Ovary (tissue), 9 donors: Measurements from ENCODE around the gene CFDP1. TPM values are rescaled to one million over a fixed set of nuclear protein-coding genes. Genes with fewer than 3 reads are reported as not detected.

ENCODE experiments used
- DNase-seq, 5 donors: peaks; one replicate each; pipeline ENCODE4 v3.0.0-alpha.2; 2019 to 2020
- H3K27ac ChIP-seq, 2 donors: fragments of 200-600 bp; one replicate each; pipeline versions ENCODE4 v1.5.1 to v1.8.0; 2019 to 2022
- H3K27me3 ChIP-seq: fragments of 200-600 bp; one replicate; pipeline ENCODE4 v1.8.0; 2022
- H3K36me3 ChIP-seq: fragments of 200-600 bp; sonication (generic); one replicate; pipeline ENCODE4 v1.5.1; 2019
- H3K4me1 ChIP-seq: one replicate; pipeline ENCODE4 v1.8.1; 2013; ENCODE audit warnings: mild to moderate bottlenecking, moderate library complexity; ENCODE audit not compliant: insufficient read depth
- H3K4me3 ChIP-seq: fragments of 200-600 bp; sonication (generic); one replicate; pipeline ENCODE4 v1.5.1; 2017
- H3K9me3 ChIP-seq, 2 donors: fragments of 200-600 bp in 1 of 2; sonication (generic) in 1 of 2; one replicate each; pipeline versions ENCODE4 v1.5.1 to v1.8.1; 2013 to 2019; ENCODE audit warnings: mild to moderate bottlenecking in 1 of 2, moderate library complexity in 1 of 2
- CTCF ChIP-seq, 3 donors: fragments of 450-650 bp in 2 of 3; fragments of 200-600 bp in 1 of 3; IDR thresholded peaks; one replicate each; pipeline versions ENCODE4 v1.5.1 to v1.8.0; 2016 to 2022; ENCODE audit warnings: antibody characterized with exemption in 3 of 3, mild to moderate bottlenecking in 1 of 3
- EP300 ChIP-seq: sonication (generic); formaldehyde crosslinking; IDR thresholded peaks from one replicate; pipeline ENCODE4 v1.6.1; 2017; ENCODE audit warnings: antibody characterized with exemption
- POLR2A ChIP-seq: fragments of 450-650 bp; IDR thresholded peaks from one replicate; pipeline ENCODE4 v1.6.1; 2017; ENCODE audit warnings: antibody characterized with exemption, mild to moderate bottlenecking, moderate library complexity
- WGBS, 3 donors: extraction: QIAGEN DNeasy Blood & Tissue Kit in 1 of 3; methylation state at CpG; one replicate each; pipeline versions ENCODE4 v1.1.5 to v1.1.7; 2013 to 2017; 5-methylcytosine and 5-hydroxymethylcytosine counted together
- intact Hi-C, 4 donors: fragments of 100-400 bp; cut with DNase I; formaldehyde crosslinking; loops; one replicate each; pipeline versions ENCODE4 v1.11.0 to v1.15.1; 2022 to 2023
- polyA plus RNA-seq, 2 donors: library from polyadenylated mRNA; stranded (reverse); fragments of 200-250 nt in 1 of 2; fragments of 350-450 nt in 1 of 2; fragmentation: Illumina TruSeq in 1 of 2; extraction: RNeasy Lipid Tissue Mini Kit (QIAGEN cat#74804) in 1 of 2; gene quantifications; one replicate each; pipeline ENCODE4 v1.2.3, GENCODE V29; 2013 to 2014
- total RNA-seq, 7 donors: library from RNA; depleted of rRNA in 2 of 7; stranded (reverse); fragments of >200 nt in 2 of 7; fragmentation: NEBNext Ultra II Directional in 3 of 7; extraction: Animal tissue kit (Norgen Biotek cat#: 25700) in 3 of 7; gene quantifications; one replicate each; pipeline versions ENCODE4 v1.1.0 to v1.2.4, GENCODE V29; 2016 to 2023
- donor health status: DM: no; HTN: no; CAD: no; lungs with moderate emphysema.
- donor health status: DM: no; HTN: no; CAD: no.
- donor health status: Bipolar disorder and iron deficiency.
- donor health status: DM: yes; HTN: yes; CAD: no.
- donor health status: DM: no; HTN: no; CAD: no.
- donor health status: DM: yes; HTN: yes; CAD: no.

The CFDP1 gene
- total and polyA plus RNA-seq, 9 donors = 67.0 to 173 (median 73.0) TPM

- intact Hi-C loops = loop anchor here in 2 of 4 donors (10.0 kb wide), 2 partner anchors 169 to 289 kb away; partner anchors contain the start of genes KARS1 (in 1 of the 2) and TERF2IP (in 1 of the 2)
- WGBS, 3 donors = 81 to 85% (median 81%) methylated on average over 2 of the region's 2 CpGs
These were observed 42.1 kb upstream of the CFDP1 start for GRCh38 chr16:75475420-75475847.

GRCh38 chr16:75472908-75473877 is 39.9 kb upstream of the CFDP1 start:
- Histone ChIP-seq H3K4me3 (no peak overlapping the region), H3K9me3 (no peaks in the 10 kb centered on the region), H3K27me3 (no peaks in the 10 kb centered on the region), H3K4me1 (no peaks in the 10 kb centered on the region), H3K27ac (no peak overlapping the region), H3K36me3 (no peaks in the 10 kb centered on the region)
- DNase-seq = no peak
- TF ChIP-seq POLR2A (no peak), EP300 (no peak), CTCF (IDR thresholded peaks at IDR 0.05) (no peak)
- intact Hi-C loops = loop anchor here (5.0 to 10.0 kb wide), 3 partner anchors 172 to 292 kb away; partner anchors contain the start of genes KARS1 (in 1 of the 4) and TERF2IP (in 1 of the 4)
- WGBS, 3 donors = 92 to 94% (median 93%) methylated on average over 17 of the region's 17 CpGs

More at GRCh38 chr16:75475420-75475847, 42.1 kb upstream of the CFDP1 start:
- Histone ChIP-seq H3K36me3 (no peaks in the 10 kb centered on the region), H3K27me3 (no peaks in the 10 kb centered on the region), H3K9me3 (no peaks in the 10 kb centered on the region), H3K4me3 (no peak overlapping the region), H3K4me1 (no peaks in the 10 kb centered on the region), H3K27ac (no peak overlapping the region)
- TF ChIP-seq EP300 = no peak
- no peak for TF ChIP-seq POLR2A
- no peak for DNase-seq

GRCh38 chr16:75471723-75472633 is 38.7 kb upstream of the CFDP1 start:
- WGBS, 3 donors = 14 to 20% (median 14%) methylated on average over 9 to 10 of the region's 10 CpGs
- intact Hi-C loops = loop anchor here (5.0 to 10.0 kb wide), 3 partner anchors 173 to 293 kb away; partner anchors contain the start of genes KARS1 (in 1 of the 4) and TERF2IP (in 1 of the 4)
- no peaks in the 10 kb centered on the region for H3K36me3 ChIP-seq
- no peak overlapping the region for H3K27ac ChIP-seq
- H3K4me3 ChIP-seq = no peak overlapping the region
- no peaks in the 10 kb centered on the region for H3K27me3 ChIP-seq
- H3K9me3 ChIP-seq = no peaks in the 10 kb centered on the region
- peak; percentile 36 to 49 (median 39) for TF ChIP-seq CTCF (IDR thresholded peaks at IDR 0.05)
- no peak for TF ChIP-seq POLR2A
- peak; percentile 32 to 65 (median 49) for DNase-seq
- no peaks in the 10 kb centered on the region for H3K4me1 ChIP-seq

GRCh38 chr16:75466760-75467159 is 33.5 kb upstream of the CFDP1 start:
- Histone ChIP-seq H3K27ac (no peak overlapping the region), H3K27me3 (no peaks in the 10 kb centered on the region), H3K36me3 (no peaks in the 10 kb centered on the region), H3K9me3 (no peaks in the 10 kb centered on the region), H3K4me1 (no peaks in the 10 kb centered on the region), H3K4me3 (no peak overlapping the region)
- TF ChIP-seq CTCF (IDR thresholded peaks at IDR 0.05) (no peak), EP300 (no peak), POLR2A (no peak)
- DNase-seq = no peak
- intact Hi-C loops = loop anchor here in 1 of 4 donors (2.0 kb wide), 1 partner anchor 16 kb away; no protein-coding TSS in a partner anchor
- 71 to 89% (median 78%) methylated on average over 2 of the region's 2 CpGs for WGBS, 3 donors
